ENCODE measurements around the gene SLC8A1. TPM values are rescaled to one million over a fixed set of nuclear protein-coding genes. Genes with fewer than 3 reads are reported as not detected.
"Not testable (repeated sequence)": the region's sequence is repeated elsewhere in the genome, so short reads cannot be mapped to it uniquely, and the experiment has no call there.

The SLC8A1 gene
- total RNA-seq, 2 donors from 2014 or later = 0.43 to 0.64 TPM

DNA sequence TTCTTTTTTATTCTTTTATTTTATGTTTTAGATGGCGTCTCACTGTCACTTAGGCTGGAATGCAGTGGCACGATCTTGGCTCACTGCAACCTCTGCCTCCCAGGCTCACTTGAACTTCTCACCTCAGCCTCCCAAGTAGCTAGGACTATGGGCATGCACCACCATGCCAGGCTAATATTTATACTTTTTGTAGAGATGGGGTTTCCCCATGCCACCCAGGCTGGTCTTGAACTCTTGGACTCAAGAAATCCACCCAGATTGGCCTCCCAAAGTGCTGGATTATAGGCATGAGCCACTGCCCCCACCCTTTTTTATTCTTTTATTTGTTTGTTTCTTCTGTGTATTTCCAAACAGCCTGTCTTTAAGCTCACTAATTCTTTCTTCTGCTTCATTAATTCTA is 366.1 kb downstream of the SLC8A1 start:
- DNase-seq (ENCODE audit: low spot score in 2 of 2) (no peak), ATAC-seq (no peak)
- no peaks in the 10 kb centered on the region for H3K36me3 Mint-ChIP-seq
- no peak overlapping the region for H3K27ac Mint-ChIP-seq
- peaks cover 0 to 6% of the 10 kb centered on the region in 2 donors for H3K9me3 Mint-ChIP-seq

DNA sequence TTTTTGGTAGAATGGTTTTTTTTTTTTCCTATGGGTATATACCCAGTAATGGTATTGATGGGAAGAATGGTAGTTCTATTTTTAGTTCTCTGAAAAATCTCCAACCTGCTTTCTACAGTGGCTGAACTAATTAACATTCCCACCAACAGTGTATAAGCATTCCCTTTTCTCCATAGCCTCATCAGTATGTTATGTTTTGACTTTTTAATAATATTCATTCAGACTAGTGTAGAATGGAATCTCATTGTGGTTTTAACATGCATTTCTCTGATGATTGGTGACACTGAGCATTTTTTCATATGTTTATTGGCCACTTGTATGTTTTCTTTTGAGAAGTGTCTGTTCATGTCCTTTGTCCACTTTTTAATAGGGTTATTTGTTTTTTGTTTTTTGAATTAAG is 378.6 kb downstream of the SLC8A1 start:
- DNase-seq (ENCODE audit: low spot score in 2 of 2); ATAC-seq; H3K27ac Mint-ChIP-seq; H3K36me3 Mint-ChIP-seq: not testable (repeated sequence)
- H3K9me3 Mint-ChIP-seq = peaks cover 12 to 25% of the 10 kb centered on the region in 2 donors

DNA sequence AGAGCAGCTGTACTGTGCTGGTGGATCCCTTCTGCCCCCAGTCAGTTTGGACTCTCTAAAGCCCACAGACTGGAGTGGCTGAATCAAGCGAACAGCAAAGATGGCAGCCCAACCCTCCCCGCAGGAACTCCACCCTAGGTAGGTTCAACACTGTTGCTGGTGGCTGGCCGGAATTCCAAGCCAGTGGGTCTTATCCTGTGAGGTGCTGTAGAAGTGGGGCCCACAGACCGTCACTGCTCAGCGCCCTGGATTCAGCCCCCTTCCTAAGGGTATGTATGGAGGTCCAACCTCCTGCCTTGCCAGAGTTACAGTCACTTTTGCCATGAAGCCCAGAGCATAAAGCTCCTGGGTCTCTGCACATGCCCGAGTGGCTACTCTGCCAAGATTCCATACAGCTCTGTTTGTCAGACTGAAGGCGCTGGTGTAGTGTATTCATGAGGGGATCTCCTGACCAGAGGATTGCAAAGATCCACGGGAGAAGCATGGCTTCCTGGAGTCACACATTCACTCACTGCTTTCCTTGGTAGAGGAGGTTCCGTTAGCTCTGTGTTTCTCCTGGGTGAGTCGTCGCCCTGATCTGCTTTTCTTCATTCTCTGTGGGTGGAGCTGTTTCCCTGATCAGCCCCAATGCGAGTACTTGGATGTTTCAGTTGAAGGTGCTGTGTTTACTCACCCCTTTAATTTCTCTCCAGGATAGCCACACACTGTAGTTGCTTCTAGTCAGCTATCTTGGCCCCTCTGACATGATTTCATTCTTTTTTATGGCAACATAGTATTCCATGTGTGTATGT is 379.3 kb downstream of the SLC8A1 start:
- peaks cover 16 to 21% of the 10 kb centered on the region in 2 donors for H3K9me3 Mint-ChIP-seq
- DNase-seq (ENCODE audit: low spot score in 2 of 2) = no peak
- H3K36me3 Mint-ChIP-seq = peaks cover 0 to 10% of the 10 kb centered on the region in 2 donors
- H3K27ac Mint-ChIP-seq = no peak overlapping the region
- no peak for ATAC-seq

DNA sequence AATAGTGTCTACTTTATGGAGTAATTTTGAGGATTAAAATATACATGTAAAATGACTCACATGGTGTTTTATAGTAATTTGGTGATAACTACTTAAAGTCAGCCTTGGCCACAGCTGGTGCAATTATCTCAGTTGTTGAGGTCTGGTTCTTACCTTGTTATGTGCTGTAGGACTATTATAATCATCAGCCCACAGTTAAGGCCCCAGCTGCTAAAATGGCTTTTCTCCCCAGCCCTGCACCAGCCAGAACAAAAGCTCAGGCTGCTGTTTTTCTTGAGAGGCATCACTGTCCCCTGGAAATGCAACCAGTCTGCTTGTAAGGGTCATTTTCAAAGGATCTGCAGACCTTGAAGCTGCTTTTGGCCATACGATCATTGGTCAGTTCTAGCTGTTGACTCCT is 389.5 kb downstream of the SLC8A1 start:
- H3K36me3 Mint-ChIP-seq = peaks cover 0 to 5% of the 10 kb centered on the region in 2 donors
- ATAC-seq (no peak), DNase-seq (ENCODE audit: low spot score in 2 of 2) (no peak)
- H3K9me3 Mint-ChIP-seq = peaks cover 12 to 19% of the 10 kb centered on the region in 2 donors
- no peak overlapping the region for H3K27ac Mint-ChIP-seq

DNA sequence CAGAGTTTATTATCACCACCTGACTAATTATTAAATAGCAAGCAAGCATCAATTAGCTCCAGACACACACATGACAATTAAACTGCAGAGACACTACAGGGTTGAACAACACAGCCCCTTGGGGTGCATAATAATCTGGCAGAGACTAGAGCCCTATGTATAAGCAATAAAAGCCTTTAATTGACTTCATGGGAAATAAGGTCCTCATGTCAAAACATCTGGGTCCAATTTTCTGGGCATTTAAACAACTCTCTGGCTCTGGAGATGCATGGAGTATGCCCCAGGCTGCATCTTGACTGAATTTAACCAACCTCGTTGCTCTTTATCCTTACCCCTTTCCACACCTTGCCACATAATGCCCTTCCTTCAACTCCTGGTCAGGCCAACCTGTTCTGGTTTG is 402.1 kb downstream of the SLC8A1 start:
- H3K36me3 Mint-ChIP-seq = peaks cover 0 to 6% of the 10 kb centered on the region in 2 donors
- DNase-seq (ENCODE audit: low spot score in 2 of 2) = no peak
- H3K9me3 Mint-ChIP-seq = no peaks in the 10 kb centered on the region
- H3K27ac Mint-ChIP-seq = no peak overlapping the region
- no peak for ATAC-seq

DNA sequence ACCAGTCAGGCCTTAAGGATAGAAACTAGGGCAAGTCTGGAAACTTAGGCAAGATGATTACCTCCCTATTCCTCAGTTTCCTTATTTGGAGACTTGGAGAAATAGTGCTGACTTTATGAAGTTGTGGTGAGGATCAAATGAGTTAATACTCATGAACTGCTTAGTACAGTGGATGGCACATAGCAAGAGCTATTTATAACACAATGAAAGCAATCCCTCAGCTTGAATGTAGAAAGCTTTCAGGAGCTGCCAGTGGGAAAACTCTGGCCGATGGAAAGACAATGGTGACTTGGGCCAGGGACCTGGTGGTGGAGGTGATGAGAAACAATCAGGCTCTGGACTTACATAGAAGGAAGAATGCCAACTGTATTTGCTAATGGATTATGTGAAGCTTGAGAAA is 403.4 kb downstream of the SLC8A1 start:
- Mint-ChIP-seq H3K36me3 (peaks cover 0 to 6% of the 10 kb centered on the region in 2 donors), H3K27ac (no peak overlapping the region), H3K9me3 (no peaks in the 10 kb centered on the region)
- ATAC-seq (no peak), DNase-seq (ENCODE audit: low spot score in 2 of 2) (no peak)

DNA sequence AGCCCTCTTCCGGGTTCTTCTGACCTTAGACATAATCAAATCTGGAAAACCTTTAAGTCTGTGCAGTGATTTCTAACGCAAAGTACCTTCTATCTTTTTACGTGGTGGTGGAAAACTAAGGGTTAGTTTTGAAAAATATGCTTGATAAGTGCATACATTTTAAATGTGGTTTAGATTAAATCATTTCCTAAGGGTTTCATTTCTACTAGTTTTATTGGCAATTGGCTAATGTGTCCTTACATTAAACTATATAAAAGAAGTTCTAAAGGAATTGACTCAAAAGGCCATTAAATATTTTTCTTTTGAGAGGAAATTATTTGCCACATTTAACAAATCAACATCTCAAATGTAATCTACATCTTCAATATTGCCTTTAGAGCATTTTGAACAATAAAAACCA is 404.5 kb downstream of the SLC8A1 start:
- Mint-ChIP-seq H3K9me3 (no peaks in the 10 kb centered on the region), H3K27ac (no peak overlapping the region), H3K36me3 (peaks cover 0 to 6% of the 10 kb centered on the region in 2 donors)
- DNase-seq (ENCODE audit: low spot score in 2 of 2) (no peak), ATAC-seq (no peak)

Measured in activated naive CD4-positive, alpha-beta T cell treated with anti-CD3 and anti-CD28 coated beads, Interleukin-2, amount 50 U/mL, for 72 hours (primary cell).